ENCODE data around the gene CCDC13.
"Not testable (repeated sequence)": the region's sequence is repeated elsewhere in the genome, so short reads cannot be mapped to it uniquely, and the experiment has no call there.

The CCDC13 gene, protein sequence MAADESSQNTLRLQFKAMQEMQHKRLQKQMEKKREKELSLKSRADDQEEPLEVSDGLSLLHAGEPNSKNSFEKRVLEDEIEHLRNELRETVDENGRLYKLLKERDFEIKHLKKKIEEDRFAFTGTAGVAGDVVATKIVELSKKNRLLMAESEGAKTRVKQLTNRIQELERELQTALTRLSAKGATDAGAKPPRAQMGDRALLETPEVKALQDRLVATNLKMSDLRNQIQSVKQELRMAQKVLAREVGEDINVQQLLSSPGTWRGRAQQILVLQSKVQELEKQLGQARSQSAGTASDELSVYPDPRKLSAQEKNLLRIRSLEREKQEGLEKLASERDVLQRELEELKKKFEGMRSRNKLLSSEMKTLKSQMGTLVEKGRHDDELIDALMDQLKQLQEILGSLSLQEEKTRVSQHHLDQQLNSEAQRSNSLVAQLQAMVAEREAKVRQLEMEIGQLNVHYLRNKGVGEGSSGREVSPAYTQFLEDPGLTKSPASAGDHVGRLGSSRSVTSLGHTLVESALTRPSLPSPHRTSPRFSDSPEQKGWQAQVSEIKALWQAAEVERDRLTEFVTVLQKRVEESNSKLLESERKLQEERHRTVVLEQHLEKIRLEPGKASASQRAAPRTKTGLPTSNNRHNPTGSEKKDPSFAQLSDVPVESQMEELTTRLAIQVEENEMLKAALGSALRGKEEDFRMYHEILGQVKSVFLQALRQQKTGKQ

DNA sequence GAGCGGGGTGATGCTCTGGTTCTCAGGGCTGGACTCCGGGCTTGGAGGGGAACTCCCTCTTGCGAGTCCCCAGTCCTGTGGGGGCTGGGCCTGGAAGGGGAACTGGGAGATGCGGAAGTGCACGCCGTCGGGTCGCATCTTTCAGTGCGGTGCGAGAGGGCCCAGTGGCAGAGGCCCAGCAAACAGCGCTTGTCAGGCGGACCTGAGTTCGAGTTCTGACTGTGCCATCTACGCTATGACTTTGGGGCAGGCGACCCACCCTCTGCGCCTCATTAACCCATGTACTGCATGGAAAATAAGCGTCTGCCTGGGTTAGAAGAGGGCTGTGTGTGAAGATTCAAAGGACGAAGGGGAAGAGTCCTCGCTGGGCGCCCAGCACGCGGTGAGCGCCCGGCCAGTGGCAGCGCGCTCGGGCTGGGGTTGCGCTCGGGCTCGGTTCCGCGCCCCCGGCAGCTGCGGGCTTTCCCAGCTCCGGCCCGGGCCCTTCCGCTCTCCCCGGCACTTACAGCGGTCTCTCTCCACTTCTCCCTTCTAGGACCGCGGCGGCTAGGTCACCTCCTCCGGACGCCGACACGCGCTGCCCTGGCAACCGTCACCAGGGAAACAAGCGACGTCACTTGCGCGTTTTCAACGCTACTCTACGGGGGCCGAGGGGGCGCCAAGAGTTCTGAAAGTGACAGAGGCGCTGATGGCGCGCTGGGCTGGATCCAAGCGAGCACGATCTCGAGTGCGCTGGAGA lies at the start of gene CCDC13:
TSS of gene CCDC13 (minus strand) at position 584 of the 739 bp plus-strand sequence. CDS start 14,908 bp downstream, outside the sequence.
- peak; percentile 91 for DNase-seq (ENCODE audit: low spot score)

DNA sequence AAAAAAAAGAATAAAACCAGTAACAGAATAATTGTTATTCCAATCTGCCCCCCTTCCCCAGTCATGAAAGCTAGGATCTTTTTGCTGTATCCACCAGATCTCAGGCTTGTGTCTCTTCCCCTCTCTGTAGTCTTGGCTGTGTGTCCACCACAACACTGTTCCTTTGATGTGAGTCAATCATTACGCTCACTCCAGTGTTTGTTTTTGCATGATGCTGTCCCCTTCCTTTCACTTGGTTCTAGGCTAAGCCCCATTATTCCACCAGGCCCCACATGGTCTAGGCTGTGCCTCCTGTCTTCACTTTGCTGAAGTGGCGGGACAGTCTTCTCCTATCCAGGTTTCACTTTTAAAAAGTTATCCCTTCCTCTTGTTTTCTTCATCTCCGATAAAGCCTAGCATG lies 49.8 kb upstream of the CCDC13 start:
- DNase-seq (ENCODE audit: low spot score), result no peak

DNA sequence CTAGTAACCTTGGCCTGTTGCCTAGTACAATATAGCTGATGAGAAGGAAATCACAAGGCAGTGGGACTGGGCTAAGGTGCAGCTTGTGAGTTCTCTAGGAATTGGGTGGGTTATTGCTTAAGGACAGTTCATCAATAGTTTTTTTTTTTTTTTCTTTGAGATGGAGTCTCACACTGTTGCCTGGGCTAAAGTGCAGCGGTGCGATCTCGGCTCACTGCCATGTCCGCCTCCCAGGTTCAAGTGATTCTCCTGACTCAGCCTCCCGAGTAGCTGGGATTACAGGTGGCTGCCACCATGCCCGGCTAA lies 47.6 kb upstream of the CCDC13 start:
- DNase-seq (ENCODE audit: low spot score), result no peak

DNA sequence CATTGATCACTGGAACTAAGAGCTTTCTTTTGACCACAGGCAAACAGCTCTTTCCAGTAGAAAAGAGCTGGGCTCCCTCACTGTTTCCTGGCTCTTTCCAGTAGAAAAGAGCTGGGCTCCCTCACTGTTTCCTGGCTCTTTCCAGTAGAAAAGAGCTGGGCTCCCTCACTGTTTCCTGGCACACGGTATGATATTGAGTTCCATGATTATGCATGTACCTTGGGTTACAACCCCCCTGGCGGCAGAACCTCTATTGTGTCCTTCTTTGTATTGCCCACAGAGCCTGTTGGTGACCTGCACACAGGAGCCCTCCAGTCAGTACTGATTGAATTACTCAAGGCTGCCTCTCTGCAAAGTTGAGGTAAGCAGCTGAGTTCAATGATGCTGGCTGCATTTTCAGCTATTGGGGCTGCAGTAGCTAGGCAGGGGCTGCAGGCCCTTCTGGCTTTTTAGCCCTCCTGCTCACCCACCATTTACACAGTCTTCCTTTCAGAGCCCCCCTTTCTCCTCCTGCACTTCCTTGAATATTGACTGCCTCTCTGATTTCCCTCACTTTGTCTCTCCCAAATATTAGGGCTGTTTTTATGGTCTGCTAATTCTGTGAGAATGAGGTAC lies 46.4 kb upstream of the CCDC13 start:
- no peak for DNase-seq (ENCODE audit: low spot score)

DNA sequence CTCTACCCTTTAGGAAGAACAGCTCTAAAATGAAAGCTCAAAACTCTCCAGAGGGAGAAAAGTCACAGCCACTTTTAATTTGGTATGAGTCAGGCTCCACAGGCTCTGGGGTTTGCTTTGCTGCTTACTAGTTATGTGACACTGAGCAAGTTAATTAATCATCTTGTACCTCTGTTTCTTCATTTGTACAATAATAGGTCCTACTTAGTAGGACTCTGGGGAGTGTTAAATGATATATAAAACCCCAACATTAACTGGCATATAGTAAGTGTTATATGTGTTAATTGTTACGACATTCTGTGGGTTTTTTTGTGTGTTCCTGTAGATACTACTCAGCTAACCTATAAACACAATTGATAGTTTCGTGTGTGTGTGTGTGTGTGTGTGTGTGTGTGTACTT lies 42.8 kb upstream of the CCDC13 start:
- no peak for DNase-seq (ENCODE audit: low spot score)

DNA sequence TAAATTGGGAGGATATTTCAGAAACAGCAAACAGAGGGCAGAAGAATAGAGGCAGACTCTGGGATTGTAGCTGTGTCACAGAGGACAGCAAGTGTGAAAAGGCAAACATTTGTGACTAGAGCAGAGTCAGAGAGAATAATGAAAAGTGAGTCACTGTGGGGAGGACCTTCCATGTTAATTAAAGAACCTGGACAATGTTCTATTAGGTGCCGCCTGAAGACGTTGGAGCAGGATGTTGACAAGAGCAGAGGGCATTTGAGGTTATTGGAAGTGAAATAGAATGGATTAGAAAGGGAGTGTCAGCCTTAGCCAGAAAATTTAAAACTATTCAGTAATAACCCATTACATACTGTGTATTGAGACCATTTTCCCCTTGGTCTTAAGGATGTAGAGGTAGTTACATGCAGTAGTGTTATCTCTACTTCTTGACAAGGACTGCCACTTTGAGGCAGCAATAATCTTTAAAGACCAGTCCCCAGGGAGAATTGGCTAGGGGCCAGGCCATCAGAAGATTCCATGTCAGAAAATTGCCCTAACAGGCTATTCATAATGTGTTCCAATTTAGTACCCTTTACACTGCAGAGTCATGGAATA lies 42.0 kb upstream of the CCDC13 start:
- DNase-seq (ENCODE audit: low spot score), result no peak

DNA sequence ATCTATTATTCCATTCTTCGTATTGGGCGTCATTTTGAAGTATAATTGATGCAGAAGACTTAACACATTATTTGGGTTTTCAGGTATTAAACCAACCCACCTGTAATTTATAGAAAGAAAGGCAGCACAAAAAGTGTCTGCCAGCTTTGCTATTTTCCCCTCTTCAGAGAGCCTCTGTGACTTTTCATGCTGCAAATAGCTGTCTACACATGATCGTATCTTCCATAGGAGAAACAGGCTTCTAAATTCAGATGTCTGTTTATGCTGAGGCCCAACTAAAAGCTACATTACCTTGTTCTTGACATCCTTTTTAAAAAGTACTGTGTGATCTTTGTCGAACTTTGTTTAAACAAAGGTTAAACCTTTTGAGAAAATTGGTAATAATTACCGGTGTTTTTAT lies 41.2 kb upstream of the CCDC13 start:
- no peak for DNase-seq (ENCODE audit: low spot score)

DNA sequence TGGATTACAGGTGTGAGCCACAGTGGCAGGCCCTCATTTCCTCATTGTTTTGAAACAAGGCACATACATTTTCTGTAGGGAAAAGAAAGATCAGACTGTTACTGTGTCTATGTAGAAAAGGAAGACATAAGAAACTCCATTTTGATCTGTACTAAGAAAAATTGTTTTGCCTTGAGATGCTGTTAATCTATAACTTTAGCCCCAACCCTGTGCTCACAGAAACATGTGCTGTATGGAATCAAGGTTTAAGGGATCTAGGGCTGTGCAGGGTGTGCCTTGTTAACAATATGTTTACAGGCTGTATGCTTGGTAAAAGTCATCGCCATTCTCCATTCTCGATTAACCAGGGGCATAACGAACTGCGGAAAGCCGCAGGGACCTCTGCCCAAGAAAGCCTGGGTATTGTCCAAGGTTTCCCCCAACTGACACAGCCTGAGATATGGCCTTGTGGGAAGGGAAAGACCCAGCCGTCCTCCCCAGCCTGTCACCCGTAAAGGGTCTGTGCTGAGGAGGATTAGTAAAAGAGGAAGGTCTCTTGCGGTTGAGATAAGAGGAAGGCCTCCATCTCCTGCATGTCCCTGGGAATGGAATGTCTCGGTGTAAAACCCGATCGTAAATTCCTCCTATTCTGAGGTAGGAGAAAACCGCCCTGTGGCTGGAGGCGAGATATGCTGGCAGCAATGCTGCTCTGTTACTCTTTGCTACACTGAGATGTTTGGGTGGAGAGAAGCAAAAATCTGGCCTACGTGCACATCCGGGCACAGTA lies 38.2 kb upstream of the CCDC13 start:
- DNase-seq (ENCODE audit: low spot score), result not testable (repeated sequence)

DNA sequence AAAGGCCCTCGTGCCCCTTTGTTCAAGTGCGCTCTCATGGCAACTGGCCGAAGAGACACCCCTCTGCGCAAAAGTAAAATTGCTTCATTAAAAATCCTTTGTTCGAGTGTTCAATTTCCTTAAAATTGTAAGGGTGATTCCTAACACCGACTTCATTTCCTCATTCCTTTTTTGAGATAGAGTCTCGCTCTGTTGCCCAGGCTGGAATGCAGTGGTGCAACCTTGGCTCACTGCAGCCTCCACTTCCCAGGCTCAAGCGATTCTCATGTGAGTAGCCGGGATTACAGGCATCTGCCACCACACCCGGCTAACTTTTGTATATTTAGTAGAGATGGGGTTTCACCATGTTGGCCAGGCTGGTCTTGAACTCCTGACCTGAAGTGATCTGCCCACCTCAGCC lies 37.7 kb upstream of the CCDC13 start:
- not testable (repeated sequence) for DNase-seq (ENCODE audit: low spot score)

DNA sequence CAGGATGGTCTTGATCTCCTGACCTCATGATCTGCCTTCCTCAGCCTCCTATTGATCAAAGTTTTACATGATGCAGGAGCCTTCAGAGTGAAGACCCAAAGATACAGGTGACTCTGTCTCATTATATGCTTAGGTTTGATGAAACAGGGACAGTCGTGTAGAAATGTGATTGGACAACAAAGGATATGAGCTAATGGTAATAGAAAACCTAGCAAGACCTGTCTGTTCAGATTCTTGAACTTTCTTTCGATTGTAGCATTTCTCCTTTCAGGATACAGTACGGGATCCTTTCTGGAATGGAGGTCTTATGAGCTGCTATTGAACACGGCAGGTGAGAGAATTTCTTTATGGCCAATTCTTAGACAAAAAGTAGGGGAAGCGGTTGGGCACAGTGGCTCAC lies 36.1 kb upstream of the CCDC13 start, which contains the start of gene ACKR2:
TSS of gene ACKR2 (plus strand) at position 244 of the 400 bp plus-strand sequence. CDS start 55,058 bp downstream, outside the sequence.
- no peak for DNase-seq (ENCODE audit: low spot score)

DNA sequence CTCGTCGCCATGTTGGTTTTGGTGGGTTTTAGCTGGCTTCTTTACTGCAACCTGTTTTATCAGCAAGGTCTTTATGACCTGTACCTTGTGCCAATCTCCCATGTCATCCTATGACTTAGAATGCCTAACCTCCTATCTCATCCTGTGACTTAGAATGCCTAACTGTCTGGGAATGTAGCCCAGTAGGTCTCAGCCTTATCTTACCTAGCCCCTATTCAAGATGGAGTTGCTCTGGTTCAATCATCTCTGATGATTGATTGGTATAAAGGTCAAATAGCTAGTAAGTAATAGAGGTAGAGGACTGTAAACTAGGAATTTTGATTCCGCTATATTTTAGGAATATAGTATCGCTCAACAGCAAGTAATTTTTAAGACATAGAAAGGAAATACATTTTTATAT lies 34.9 kb upstream of the CCDC13 start:
- DNase-seq (ENCODE audit: low spot score), result no peak

DNA sequence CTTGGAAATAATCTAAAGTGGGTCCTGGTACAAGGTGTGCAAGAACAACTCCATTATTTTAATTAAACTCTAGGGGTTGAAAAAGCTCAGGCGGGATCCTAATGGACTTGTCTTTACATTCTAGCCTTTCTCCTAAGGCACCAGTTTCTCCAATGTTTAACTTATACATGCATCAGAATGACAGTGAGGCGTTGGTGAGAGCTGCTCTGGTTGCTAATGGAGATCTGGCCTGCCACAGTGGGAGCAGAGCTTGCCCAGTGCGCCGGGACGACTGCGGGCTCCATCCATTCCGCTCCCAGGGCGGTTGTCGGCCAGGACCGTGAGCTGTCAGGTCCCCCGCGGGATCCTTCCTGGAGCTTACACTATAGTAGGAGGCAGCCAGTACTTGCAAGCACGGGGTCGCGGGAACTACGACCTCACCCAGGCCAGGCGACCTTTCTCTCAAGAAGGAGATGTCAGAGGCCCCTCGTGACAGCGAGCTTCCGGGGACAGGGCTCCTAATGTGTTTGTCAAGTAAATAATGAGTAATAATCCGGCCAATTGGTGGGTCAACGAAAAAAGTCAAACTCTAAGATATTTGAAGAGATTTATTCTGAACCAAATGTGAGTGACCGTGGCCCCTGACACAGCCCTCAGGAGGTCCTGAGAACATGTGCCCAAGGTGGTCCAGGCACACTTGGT lies 32.2 kb upstream of the CCDC13 start:
- DNase-seq (ENCODE audit: low spot score), result no peak

DNA sequence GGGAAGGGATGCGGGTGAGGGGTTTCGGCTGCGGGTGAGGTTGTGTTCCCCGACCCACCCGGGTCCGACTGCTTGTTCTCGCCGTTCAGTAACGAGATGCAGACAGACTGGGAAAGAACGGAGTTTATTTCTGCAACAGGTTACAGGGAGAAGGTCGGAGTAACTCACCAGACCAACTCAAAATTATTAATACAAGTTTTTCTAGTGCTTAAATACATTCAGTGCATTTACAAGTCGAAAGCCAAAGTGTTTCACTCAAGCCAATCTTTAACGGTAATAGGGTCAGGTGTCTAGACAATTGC lies 31.7 kb upstream of the CCDC13 start:
- DNase-seq (ENCODE audit: low spot score), result no peak

DNA sequence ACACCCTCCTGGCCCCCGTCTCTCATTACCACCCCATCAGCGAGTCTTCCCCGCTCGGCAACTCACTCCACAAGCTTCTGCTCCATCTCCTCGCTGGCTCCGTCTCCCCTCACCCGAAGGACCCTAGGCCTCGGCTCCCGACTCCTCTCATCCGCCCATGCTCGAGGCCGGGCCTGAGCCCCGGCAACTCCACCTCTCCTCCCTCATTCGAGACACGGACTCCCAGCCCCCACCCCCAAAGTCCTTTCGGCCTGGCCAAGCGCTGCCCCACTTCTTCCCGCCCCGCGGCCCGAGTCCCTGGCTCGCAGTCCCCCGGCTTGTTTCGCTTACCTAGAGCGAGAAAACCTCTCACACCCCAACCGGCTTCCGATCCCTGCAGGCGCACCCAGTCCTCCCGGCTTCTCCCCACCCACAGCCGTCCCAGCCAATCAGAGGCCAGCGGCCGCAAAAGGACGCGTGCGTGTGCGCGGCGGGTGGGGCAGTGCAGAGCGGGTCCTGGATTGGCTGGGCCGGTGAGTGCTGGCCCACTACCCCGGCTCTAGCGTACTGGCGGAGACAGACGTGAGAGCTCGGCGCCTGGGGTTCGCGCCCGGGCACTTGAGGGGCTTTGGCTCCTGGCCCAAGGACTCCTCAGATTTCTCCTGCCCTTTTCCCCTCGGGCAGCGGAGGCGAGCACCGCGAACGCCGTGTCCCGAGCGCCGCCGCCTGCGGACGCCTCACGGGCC lies 31.2 kb upstream of the CCDC13 start, which contains the start of gene HIGD1A:
TSS of gene HIGD1A (minus strand) at position 385 of the 725 bp plus-strand sequence. CDS start 10,237 bp downstream, outside the sequence.
- DNase-seq (ENCODE audit: low spot score), result peak; percentile 99

DNA sequence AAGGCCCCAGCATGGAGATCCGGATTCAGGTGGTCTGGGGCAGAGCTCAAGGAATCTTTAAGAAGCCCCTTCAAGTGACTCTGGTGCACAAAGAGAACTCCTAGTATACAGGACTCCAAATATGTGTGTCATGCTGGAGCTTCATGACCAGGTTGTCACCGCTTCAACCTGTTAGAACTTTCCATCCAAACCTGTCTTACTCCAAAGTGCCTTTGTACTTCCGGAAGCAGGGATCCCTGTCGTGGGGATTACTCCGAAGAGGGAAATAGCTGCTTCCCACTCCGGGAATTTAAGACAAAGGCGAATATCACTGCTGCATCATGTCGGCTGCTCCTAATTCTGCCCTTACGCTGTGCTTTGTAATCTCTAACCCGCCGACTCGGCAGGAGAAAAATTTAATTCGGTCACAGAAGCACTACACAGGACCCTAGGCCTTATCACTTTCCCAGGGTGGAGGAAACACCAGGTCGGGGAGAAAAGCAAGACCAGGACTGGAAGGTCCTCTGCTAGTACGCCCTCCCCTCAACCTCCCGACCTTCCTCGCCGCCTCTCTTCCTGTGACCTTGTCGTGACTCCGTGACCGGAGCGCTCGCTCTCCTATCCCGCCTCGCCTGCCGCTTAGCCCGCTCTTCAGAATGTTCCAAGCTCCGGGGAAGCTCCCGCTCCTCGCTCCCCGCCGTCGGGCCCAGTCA lies 30.5 kb upstream of the CCDC13 start:
- peak; percentile 38 for DNase-seq (ENCODE audit: low spot score)

DNA sequence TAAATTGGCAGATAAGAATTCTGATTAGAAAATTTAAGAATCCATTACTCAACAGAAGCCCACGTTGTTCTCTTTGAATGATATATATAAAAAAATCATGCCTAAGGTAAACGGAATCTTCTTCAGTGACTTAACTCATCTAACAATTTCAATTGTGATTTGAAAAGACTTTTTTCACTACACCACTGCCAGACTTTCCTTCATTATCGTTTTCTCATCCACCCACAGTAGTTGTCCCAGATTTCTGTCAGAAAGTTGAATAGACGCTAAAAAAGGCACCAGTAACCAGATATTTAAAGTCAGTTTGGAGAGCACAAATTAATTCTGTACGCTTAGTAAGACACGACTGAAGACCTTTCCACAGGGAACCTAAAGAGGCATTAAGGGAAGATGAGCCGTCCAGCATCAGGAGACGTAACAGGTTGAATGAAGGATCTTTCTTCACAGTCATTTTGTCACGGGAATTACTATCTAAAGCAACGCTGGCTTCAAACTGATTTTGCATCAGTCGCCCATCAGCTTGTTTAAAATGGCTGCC lies 29.9 kb upstream of the CCDC13 start:
- DNase-seq (ENCODE audit: low spot score), result no peak

DNA sequence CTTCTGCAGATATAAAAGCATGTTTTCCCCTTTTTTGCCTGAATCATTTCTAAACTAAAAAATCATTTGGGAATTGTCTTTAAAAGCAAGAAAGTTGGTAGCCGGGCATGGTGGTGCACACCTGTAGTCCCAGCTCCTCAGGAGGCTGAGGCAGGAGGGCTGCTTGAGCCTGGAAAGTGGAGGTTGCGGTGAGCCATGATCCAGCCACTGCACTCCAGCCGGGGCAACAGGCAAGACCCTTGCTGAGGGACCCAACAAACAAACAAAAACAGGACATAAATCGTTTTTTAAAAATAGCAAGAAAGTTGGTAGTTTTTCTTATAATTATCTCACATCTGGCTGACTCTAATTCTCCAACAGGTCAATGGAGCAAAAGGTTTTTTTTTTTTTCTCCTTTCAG lies 28.7 kb upstream of the CCDC13 start:
- no peak for DNase-seq (ENCODE audit: low spot score)

DNA sequence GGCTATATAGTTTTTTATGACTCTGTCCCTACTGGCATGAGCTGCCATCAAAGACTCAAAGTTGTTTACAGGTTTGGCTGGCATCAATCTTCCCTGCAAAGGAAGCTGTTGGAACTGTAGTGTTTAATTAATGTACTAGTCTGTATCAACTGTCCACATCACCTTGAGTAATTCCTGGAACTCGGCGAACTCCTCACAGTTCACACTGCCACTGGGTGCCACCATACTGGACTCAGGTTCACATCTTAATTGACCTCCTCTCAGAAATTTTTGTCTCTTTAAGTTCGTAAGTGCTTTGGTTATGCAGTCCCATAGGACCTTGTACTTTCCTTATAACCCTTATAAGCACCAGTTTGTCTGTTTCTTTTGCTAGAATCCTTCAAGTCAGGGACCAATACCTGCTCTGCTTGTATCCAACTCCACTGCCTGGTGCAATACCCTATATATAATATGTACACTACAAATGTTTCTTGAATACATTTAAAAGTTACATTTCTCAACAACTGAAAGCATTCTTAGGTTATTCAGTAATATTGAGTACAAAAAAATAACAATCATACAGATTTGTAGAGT lies 28.1 kb upstream of the CCDC13 start:
- no peak for DNase-seq (ENCODE audit: low spot score)

DNA sequence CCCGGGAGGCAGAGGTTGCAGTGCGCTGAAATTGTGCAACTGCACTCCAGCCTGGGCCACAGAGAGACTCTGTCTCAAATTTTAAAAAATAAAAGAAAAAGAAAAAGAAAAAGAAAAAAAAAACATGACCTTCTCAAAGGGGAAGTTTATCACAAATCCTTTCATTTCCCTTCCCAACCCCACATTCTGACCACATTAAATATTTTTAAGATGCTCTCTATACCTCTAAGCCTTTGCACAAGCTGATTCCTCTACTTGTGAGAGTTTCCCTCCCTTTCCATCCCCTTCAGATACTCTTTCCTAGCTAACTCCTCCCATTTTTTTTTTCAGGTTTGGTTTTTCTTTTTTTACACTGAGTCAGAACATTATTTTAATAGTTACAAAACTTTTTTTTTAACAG lies 27.2 kb upstream of the CCDC13 start:
- DNase-seq (ENCODE audit: low spot score), result no peak

All from AG08395 (cell line).